HAP-1 (cell line): ENCODE results near the gene B3GNT3.

ENCODE experiments used
- DNase-seq, 2 experiments: peaks; one replicate each; pipeline ENCODE4 v3.0.0-alpha.2; 2016 to 2020; ENCODE audit warnings: low spot score in 2 of 2
- H3K27me3 ChIP-seq: fragments of 250-450 bp; sonication (Bioruptor Pico); 2 replicates; pipeline ENCODE4 v1.5.1; 2020; ENCODE audit warnings: low read depth, mild to moderate bottlenecking, moderate library complexity
- H3K36me3 ChIP-seq: fragments of 250-450 bp; sonication (Bioruptor Pico); replicated peaks from 2 replicates; pipeline ENCODE4 v1.5.1; 2020; ENCODE audit warnings: mild to moderate bottlenecking
- H3K4me1 ChIP-seq: fragments of 250-450 bp; sonication (Bioruptor Pico); 2 replicates; pipeline ENCODE4 v1.5.1; 2020; ENCODE audit warnings: mild to moderate bottlenecking
- H3K4me3 ChIP-seq: fragments of 250-450 bp; sonication (Bioruptor Pico); 2 replicates; pipeline ENCODE4 v1.5.1; 2020; ENCODE audit warnings: mild to moderate bottlenecking, moderate library complexity
- H3K9me3 ChIP-seq: fragments of 250-450 bp; sonication (Bioruptor Pico); 2 replicates; pipeline ENCODE4 v1.5.1; 2020; ENCODE audit warnings: mild to moderate bottlenecking, moderate library complexity
- in situ Hi-C: fragments of 300-500 bp; cut with MboI; formaldehyde crosslinking; loops from 3 replicates; pipeline ENCODE4 v1.14.3; 2020; ENCODE audit warnings: low sequenced_read_pairs, inconsistent platforms, mixed read lengths

The B3GNT3 gene

GRCh38 chr19:17842663-17843291 lies 47.8 kb downstream of the B3GNT3 start:
- Histone ChIP-seq H3K36me3 (no peaks in the 10 kb centered on the region), H3K9me3 (no peaks in the 10 kb centered on the region), H3K4me1 (peaks cover under 1% of the 10 kb centered on the region), H3K27me3 (no peaks in the 10 kb centered on the region), H3K4me3 (no peak overlapping the region)
- in situ Hi-C loops: no loop called here
- DNase-seq: no peak

- Histone ChIP-seq H3K36me3 (no peaks in the 10 kb centered on the region), H3K9me3 (no peaks in the 10 kb centered on the region), H3K4me3 (no peak overlapping the region), H3K27me3 (no peaks in the 10 kb centered on the region), H3K4me1 (peaks cover 4% of the 10 kb centered on the region)
- in situ Hi-C loops: no loop called here
- no peak for DNase-seq
These were observed 48.4 kb downstream of the B3GNT3 start for GRCh38 chr19:17843292-17843827.

- H3K27me3 ChIP-seq: no peaks in the 10 kb centered on the region
- no peaks in the 10 kb centered on the region for H3K9me3 ChIP-seq
- H3K4me1 ChIP-seq: peaks cover 4% of the 10 kb centered on the region
- H3K4me3 ChIP-seq: no peak overlapping the region
- no peak for DNase-seq
- H3K36me3 ChIP-seq: no peaks in the 10 kb centered on the region
- in situ Hi-C loops: no loop called here
These were observed 49.1 kb downstream of the B3GNT3 start for GRCh38 chr19:17843908-17844490.

- Histone ChIP-seq H3K4me3 (no peak overlapping the region), H3K27me3 (no peaks in the 10 kb centered on the region), H3K9me3 (no peaks in the 10 kb centered on the region; the same call in 1 of the 2 replicates), H3K36me3 (no peaks in the 10 kb centered on the region), H3K4me1 (peaks cover 4% of the 10 kb centered on the region)
- no peak for DNase-seq
- in situ Hi-C loops: no loop called here
These were observed 51.2 kb downstream of the B3GNT3 start for GRCh38 chr19:17846146-17846545.

GRCh38 chr19:17847538-17848366 lies 52.8 kb downstream of the B3GNT3 start, which contains the start of gene JAK3:
Gene JAK3, minus strand, starts transcription at chr19:17847982. Its CDS starts 3,565 bp downstream, at chr19:17844417.
- Histone ChIP-seq H3K27me3 (no peaks in the 10 kb centered on the region), H3K9me3 (peaks cover 3% of the 10 kb centered on the region; the same call in 1 of the 2 replicates), H3K4me3 (peak within 1 kb of the TSS; percentile 22), H3K4me1 (peaks cover 4% of the 10 kb centered on the region), H3K36me3 (no peaks in the 10 kb centered on the region)
- in situ Hi-C loops: no loop called here
- peak; percentile 64 to 91 for DNase-seq

GRCh38 chr19:17848595-17849292 lies 53.8 kb downstream of the B3GNT3 start:
- Histone ChIP-seq H3K36me3 (no peaks in the 10 kb centered on the region), H3K4me1 (peaks cover 4% of the 10 kb centered on the region), H3K27me3 (no peaks in the 10 kb centered on the region), H3K4me3 (no peak overlapping the region), H3K9me3 (peaks cover 3% of the 10 kb centered on the region; the same call in 1 of the 2 replicates)
- in situ Hi-C loops: no loop called here
- DNase-seq: no peak

- H3K4me3 ChIP-seq: no peak overlapping the region
- no peaks in the 10 kb centered on the region for H3K36me3 ChIP-seq
- H3K27me3 ChIP-seq: no peaks in the 10 kb centered on the region
- no peak for DNase-seq
- in situ Hi-C loops: no loop called here
- no peaks in the 10 kb centered on the region; the same call in none of the 2 replicates for H3K4me1 ChIP-seq
- peaks cover 3% of the 10 kb centered on the region; the same call in 1 of the 2 replicates for H3K9me3 ChIP-seq
These were observed 59.1 kb downstream of the B3GNT3 start for GRCh38 chr19:17854061-17854460.

- Histone ChIP-seq H3K9me3 (peaks cover 3% of the 10 kb centered on the region; the same call in 1 of the 2 replicates), H3K4me1 (no peaks in the 10 kb centered on the region; the same call in none of the 2 replicates), H3K36me3 (peaks cover 8% of the 10 kb centered on the region), H3K4me3 (no peak overlapping the region), H3K27me3 (no peaks in the 10 kb centered on the region)
- in situ Hi-C loops: no loop called here
- peak; percentile 68 to 94 for DNase-seq
These were observed 60.6 kb downstream of the B3GNT3 start for GRCh38 chr19:17855280-17856152.

- Histone ChIP-seq H3K27me3 (no peaks in the 10 kb centered on the region), H3K9me3 (no peaks in the 10 kb centered on the region), H3K4me1 (peaks cover 7% of the 10 kb centered on the region), H3K4me3 (peak within 1 kb of the TSS; percentile 98), H3K36me3 (peaks cover 49% of the 10 kb centered on the region)
- DNase-seq: peak; percentile 99
- in situ Hi-C loops: no loop called here
These were observed 64.8 kb downstream of the B3GNT3 start, which contains the start of gene RPL18A for GRCh38 chr19:17859533-17860330. Gene RPL18A, plus strand, starts transcription at chr19:17859910. Its CDS starts 47 bp downstream, at chr19:17859957.

GRCh38 chr19:17860331-17860992 lies 65.5 kb downstream of the B3GNT3 start:
- Histone ChIP-seq H3K4me3 (peak overlapping the region; percentile 98), H3K4me1 (peaks cover 8% of the 10 kb centered on the region), H3K27me3 (no peaks in the 10 kb centered on the region), H3K36me3 (peaks cover 56% of the 10 kb centered on the region), H3K9me3 (no peaks in the 10 kb centered on the region)
- in situ Hi-C loops: no loop called here
- peak in 1 of 2 experiments; percentile 31 for DNase-seq

- peak overlapping the region; percentile 98 for H3K4me3 ChIP-seq
- in situ Hi-C loops: no loop called here
- peaks cover 13% of the 10 kb centered on the region for H3K4me1 ChIP-seq
- DNase-seq: no peak
- no peaks in the 10 kb centered on the region for H3K9me3 ChIP-seq
- peaks cover 59% of the 10 kb centered on the region for H3K36me3 ChIP-seq
- no peaks in the 10 kb centered on the region for H3K27me3 ChIP-seq
These were observed 66.0 kb downstream of the B3GNT3 start for GRCh38 chr19:17860993-17861360.
